Kidney glomerular epithelial cell (primary cell): ENCODE measurements around the gene TMEM59.
"Not testable (repeated sequence)": the region's sequence is repeated elsewhere in the genome, so short reads cannot be mapped to it uniquely, and the experiment has no call there.

Experiments used
- DNase-seq: peaks from one replicate; lab custom pipeline; 2025; lab: John Stamatoyannopoulos, UW

Gene TMEM59

DNA sequence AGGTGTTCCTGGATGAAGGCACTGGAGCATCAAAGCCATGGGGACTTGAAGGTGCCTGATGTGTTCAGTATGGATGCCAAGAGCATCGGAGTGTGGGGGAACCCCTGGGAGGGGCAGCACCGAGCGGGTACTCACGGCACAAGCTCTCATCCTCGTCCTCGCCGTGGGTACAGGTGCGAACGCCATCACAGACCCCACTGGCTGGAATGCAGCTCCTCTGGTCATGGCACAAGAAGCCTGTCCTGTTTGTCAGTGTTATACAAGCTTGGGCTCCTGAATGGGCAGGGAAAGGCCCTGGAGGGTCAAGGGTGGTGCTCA is 41.0 kb downstream of the TMEM59 start:
- DNase-seq: no peak

DNA sequence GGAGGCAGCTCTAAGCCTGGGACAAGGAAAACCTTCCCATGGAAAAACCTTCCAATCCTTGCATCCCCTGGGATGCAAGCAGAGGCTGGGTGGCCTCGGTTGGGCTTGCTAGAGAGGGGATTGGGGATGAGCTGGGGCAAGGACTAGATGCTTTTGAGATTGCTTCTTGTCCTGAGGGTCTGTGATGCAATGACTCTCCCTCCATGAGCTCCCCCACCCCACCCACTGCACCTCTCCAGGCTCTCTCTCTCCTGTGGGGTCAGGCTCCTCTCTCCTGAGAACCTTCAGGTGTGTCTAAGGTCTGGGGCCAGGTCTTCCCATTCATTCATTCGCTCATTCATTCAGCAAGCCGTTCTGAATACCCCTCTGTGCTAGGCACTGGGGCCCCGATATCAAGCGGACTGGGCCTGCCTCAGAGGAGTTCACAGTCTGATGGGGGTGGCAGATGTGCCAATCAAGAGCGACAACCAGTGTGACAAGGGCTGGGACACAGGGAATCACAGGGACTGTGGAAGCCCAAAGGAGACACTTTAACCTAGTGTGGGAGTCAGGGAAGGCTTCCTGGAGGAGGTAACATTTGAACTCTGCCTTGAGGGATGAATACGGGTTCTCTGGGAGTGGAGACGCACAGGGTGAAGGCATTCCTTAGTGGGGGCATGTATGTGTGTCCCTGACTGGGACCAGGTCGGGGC is 41.5 kb downstream of the TMEM59 start:
- DNase-seq: no peak

DNA sequence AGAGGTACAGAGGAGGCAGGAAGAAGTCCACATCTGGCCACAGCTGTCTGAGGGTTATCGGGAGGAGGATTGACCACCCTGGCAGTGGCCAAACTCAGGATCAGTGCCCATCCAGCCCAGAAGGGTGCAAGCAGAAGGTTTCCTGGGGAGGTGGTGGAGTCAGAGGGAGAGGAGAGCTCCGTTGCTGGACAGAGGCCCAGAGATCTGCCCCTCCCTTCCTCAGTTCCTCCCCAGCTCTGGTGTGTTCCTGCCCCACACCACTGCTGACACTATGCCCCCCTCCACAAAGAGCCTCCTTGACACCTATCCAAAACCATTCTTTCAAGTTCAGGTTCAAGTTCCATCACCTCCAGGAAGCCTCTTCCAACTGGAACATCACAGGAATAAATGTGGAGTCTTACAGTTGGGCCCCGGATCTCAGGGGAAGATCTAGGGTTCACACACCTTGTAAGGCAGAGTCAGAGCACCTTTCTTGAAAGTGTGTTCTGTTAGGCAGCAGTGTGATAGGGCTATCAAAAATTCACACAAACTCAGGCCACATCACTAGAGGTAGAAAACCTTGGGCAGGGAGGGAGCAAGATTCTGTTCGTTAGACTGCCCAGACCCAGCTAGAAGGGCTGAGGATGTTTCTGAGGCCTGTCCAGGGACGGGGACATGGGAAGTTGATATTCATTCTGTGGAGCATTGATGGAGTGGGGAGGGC is 42.4 kb downstream of the TMEM59 start:
- DNase-seq: no peak

DNA sequence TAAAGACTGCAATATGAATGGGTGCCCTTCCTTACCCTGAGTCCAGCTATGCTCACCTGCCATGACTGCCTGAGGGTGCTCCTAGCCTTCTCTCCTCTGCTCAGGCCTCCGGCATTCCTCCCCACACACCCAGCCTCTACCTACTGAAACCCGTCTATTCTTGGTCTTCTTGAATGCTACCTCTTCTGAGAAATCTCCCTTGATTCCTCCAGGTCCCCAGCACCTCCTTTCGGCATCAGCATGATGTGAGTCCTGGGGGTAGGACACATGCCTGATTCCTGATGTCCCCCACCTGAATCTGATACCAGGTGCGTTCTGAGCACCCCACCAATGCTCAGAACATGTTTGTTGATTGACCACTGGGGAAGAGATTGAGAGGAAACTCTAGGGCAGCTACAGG is 43.6 kb downstream of the TMEM59 start:
- no peak for DNase-seq

DNA sequence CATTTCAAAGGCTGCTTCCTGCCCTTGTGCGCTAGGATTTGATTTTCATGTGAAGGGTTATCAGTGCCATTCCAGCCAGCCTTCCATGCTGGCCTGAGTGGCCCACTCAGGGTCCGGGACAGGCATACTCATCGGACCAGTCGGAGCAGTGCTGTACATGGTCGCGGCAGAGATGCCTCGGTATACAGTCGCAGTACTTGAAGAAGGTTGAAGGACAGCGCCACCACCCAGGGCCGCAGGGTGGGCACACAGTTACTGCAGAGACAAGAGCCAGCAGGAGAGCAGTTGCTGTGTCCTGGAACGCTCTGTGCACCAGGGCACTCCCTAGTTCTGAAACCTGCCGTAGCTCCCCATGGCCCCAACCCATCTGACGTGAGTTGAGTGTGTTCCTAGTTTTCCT is 44.1 kb downstream of the TMEM59 start:
- no peak for DNase-seq

DNA sequence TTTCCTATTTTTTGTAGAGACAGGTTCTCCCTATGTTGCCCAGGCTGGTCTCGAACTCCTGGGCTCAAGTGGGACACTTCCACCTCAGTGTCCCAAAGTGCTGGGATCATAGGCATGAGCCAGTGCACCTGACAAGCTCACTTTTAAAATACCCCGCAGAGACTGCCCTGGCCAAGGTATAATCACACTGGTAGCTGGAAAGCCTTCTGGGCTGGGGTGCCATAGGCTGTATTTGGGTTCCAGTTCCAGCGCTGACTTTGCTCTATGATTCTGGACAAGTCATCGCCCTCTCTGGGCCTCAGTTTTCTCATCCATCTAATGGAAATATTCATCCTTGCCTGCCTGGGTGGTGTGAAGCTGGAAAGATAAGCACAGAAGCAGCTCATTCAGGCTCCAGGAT is 45.4 kb downstream of the TMEM59 start:
- DNase-seq: no peak

DNA sequence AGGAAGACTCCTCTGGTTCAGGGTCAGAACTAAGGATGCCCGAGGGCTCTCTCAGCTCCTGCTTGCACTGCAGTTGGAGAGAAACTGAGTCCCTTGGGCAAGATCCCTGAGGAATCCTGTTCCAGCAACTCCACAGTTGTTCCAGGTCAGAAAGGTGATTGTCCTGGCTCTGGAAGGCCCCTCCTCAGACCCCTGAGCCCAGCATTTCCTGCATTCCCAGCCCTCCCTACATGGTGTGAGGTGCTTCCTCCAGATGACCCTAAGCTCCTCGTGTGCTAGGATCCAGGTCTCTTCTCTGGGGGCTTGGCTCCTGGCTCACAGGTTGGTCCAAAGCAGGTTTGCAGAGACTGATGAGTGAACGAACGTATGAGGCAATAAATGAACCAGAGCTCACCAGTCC is 46.5 kb downstream of the TMEM59 start:
- DNase-seq: no peak

DNA sequence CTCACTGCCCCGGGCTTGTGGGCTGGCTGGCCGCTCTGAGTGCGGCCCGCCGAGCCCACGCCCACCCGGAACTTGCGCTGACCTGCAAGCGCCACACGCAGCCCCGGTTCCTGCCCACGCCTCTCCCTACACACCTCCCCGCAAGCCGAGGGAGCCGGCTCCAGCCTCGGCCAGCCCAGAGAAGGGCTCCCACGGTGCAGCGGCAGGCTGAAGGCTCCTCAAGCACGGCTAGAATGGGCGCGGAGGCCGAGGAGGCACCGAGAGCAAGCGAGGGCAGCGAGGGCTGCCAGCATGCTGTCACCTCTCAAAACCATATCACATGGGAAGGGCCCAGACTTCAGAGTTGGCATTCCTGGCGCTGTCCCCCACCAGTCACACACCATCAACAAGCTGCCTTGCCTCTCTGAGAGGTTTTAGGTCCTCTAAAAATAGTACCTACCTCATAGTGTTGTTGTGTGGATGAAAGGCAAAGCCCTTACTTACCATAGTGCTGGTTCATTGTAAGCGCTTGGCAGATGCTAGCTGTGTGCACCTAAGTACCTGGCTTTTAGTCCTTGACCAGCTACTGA is 48.4 kb downstream of the TMEM59 start:
- no peak for DNase-seq

DNA sequence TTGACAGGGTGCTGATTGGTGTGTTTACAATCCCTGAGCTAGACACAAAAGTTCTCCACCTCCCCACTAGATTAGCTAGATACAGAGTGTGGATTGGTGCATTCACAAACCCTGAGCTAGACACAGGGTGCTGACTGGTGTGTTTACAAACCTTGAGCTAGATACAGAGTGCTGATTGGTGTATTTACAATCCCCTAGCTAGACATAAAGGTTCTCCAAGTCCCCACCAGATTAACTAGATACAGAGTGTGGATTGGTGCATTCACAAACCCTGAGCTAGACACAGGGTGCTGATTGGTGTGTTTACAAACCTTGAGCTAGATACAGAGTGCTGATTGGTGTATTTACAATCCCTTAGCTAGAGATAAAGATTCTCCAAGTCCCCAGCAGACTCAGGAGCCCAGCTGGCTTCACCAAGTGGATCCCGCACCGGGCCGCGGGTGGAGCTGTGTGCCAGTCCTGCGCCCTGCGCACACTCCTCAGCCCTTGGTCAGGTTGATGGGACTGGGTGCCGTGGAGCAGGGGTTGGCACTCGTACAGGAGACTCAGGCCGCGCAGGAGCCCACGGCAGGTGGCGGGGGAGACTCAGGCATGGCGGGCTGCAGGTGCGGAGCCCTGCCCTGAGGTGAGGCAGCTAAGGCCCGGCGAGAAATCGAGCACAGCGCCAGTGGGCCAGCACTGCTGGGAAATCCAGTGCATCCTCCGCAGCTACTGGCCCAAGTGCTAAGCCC is 49.1 kb downstream of the TMEM59 start:
- not testable (repeated sequence) for DNase-seq

DNA sequence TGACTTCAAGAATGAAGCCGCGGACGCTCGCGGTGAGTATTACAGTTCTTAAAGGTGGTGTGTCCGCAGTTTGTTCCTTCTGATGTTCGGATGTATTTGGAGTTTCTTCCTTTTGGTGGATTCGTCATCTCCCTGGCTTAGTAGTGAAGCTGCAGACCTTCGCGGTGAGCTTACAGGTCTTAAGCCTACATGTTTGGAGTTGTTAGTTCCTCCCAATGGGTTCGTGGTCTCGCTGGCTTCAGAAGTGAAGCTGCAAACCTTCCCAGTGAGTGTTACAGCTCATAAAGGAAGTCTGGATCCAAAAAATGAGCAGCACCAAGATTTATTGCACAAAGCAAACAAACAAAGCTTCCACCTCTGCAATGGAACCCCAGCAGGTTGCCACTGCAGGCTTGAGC is 49.8 kb downstream of the TMEM59 start:
- DNase-seq: no peak

DNA sequence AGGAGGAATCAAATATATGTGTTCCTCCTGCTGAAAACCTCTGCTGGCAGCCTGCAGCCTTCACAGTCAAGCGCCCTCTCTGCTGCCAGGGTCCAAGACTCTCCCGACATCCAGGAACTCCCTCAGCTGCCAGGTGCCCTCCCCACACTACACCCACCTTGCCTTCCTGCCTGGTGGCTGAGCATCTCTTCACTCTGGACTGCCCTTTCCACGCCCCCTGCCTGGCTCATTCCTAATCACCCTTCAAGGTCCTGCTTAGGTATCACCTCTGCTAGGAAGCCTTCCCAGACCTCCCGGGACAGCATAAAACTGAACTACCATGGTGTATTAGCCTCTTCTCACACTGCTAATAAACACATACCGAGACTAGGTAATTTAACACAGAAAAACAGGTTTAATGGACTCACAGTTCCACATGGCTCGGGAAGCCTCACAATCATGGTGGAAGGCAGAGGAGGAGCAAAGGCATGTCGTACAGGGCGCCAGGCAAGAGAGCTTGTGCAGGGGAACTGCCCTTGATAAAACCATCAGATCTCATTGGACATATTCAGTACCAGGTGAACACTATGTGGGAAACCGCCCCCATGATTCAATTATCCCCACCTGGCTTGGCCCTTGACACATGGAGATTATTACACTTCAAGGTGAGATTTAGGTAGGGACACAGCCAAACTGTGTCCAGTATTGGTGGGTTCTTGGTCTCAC is 50.3 kb downstream of the TMEM59 start:
- no peak for DNase-seq

DNA sequence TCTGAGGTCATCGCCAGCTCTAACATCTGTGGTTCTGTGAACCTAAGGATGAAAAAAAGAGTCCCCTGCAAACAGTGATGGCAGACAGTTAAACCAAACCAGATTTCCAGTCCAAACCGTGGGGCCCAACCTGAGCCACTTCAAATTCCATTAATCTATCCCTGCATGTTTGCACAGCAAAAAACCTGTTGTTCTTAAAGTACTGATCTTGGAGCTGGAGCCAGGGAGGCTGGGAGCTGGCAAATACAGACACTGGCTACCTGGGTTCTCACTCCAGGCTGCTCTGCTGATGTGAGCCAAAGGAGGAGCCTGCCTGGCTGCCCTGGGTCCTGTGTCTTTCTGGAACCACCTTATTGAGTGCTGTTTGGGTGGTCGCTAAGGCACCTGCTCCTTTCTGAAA is 51.4 kb downstream of the TMEM59 start:
- no peak for DNase-seq

DNA sequence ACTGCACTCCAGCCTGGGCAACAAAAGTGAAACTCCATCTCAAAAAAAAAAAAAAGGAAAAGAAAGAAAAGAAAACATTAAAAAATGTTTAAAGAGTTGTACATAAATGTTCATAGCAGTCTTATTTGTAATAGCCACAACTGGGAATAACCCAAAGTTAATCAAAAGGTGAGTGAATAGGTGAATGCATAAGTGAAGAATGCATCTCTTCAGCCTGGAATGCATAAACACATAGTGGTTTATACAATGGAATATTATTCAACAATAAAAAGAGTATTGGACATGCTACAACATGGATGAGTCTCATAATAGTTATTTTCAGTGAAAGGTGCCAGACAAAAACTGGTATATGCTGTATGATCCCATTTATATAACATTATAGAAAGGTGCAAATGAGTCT is 53.1 kb downstream of the TMEM59 start:
- DNase-seq: no peak

DNA sequence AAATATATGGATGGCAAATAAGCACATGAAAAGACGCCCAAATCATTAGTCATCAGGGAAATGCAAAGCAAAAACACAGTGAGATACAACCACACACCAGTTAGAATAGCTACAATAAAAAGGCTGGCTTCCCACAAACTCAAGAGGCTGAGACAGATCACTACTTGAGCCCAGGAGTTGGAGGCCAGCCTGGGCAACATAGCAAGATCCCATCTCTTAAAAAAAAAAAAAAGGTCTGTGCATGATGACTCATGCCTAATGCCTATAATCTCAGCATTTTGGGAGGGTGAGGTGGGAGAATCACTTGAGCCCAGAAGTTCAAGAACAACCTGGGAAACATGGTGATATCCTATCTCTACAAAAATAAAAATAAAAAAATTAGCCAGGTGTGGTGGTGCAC is 54.8 kb downstream of the TMEM59 start:
- no peak for DNase-seq

DNA sequence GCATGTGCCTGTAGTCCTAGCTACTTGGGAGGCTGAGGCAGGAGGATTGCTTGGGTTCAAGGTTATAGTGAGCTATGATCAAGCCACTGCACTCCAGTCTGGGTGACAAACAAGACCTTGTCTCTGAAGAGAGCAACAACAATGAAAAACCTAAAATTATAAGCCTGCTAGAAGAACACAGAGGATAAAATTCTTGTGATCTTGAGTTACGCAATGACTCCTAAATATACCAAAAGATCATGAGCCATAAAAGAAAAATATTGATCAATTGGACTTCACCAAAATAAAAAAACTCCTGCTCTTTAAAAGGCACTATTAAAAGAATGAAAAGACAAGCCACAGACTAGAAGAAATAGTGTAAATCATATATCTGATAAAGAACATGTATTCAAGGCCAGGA is 57.3 kb downstream of the TMEM59 start:
- no peak for DNase-seq

DNA sequence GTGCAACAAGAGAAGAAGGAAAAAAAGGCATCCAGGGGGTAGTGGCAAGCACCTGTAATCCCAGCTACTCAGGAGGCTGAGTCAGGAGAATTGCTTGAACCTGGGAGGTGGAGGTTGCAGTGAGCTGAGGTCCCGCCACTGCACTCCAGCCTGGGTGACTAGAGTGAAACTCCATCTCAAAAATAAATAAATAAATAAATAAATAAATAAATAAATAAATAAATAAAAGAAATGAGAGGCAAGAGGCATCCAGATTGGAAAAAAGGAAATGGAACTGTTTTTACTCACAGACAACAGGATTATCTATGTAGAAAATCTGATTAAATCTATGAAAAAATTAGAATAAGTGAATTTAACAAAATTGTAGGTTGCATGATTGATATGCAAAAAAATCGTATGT is 58.5 kb downstream of the TMEM59 start:
- DNase-seq: not testable (repeated sequence)

DNA sequence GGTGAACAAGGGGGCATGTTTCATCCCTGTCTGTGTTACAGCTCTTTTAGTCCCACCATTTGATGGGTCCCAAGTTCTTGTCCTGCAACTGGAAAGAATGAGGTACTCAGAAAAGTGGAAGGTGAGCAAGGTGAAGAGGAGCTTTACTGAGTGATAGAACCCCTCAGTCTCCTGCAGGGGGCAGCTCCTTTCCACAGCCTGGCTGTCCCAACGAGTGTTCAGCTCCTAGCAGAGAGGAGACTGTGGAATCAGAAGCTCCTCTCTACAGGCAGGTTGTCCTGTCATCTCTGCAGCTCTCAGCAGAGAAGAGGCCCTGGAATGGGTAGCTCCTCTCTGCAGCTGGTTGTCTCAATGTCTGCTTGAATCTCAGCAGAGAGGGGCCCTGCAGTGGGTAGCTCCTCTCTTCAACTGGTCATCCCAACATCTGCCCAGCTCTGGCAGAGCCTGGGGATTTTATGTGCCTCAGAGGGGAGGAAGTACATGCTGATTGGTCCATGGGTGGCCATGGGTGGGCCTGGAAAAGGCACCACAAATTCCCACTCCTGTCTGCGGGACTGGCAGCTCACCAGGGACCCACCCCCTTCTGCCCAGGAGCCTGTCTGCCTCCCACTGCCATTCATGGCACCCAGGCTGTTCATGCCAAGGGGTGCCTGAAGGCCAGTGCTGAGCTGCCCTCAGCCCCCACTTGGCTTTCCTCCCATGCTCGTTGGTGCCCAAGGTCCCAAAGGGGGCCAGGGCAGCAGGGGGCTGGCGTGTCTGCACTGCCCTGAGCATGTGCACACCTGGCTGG is 60.7 kb downstream of the TMEM59 start:
- DNase-seq: no peak

DNA sequence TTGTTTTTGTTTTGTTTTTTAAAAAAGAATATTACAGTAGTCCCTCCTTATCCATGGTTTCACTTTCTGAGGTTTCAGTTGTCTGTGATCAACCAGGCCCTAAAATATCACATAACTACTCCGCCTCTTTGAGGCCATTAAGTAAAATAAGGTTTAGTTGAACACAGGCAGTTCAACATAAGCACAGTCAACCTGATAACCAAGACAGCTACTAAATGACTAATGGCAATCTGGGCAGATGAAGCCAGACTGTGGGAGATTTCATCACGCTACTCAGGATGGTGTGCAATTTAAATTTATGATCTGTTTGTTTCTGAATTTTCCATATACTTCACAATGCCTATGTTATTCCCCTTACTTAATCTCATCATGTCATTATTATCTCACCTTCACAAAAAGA is 65.1 kb downstream of the TMEM59 start:
- no peak for DNase-seq

DNA sequence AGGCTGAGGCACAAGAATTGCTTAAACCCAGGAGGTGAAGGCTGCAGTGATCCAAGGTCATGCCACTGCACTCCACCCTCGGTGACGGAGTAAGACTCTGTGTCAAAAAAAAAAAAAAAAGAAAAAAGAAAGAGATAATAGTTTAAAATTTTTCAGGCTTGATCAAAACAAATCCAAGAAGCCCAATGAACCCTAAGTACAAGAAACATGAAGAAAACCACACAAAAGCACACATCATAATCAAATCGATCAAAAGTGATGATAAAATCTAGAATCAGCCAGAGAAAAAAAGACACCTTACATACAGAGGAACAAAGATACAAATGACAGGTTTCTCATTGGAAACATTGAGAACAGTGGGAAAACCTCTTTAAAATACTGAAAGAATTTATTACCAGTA is 66.5 kb downstream of the TMEM59 start:
- no peak for DNase-seq

DNA sequence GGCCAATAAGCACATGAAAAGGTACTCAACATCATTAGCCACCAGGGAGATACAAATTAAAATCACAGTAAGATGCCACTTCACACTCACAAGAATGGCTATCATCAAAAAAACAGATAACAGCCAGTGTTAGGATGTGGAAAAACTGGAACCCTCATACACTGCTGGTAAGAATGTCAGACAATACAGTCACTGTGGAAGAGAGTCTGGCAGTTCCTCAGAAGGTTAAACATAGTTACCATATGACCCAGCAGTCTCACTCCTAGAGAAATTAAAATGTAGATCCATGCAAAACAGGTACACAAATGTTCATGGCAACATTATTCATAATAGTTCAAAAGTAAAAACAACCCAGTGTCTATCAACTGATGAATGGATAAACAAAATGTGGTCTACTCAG is 68.3 kb downstream of the TMEM59 start:
- DNase-seq: no peak

DNA sequence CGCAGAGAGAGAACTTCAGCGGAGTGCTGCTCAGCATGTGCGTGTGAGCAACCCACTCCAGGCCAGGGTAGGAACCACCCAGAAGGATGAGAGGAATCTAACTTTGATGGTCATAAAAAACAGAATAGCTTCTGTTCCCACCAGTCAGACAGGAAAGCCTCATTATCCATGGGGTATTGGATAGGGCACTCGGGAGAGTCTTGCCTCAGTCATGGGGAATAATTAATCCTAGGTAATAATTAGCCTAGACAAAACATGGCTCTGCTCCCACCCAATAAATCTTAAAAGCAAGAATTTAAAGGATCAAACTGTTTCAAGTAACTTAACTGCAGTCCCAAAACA is 70.3 kb downstream of the TMEM59 start:
- DNase-seq: peak; percentile 84
